Right lobe of liver (tissue), 4 donors: ENCODE results near the gene PRKACG.

ENCODE experiments used
- CTCF ChIP-seq, 4 donors: fragments of 200-600 bp in 3 of 4; fragments of 450-650 bp in 1 of 4; IDR thresholded peaks; one replicate each; pipeline versions ENCODE4 v1.5.1 to v1.8.0; 2016 to 2022; ENCODE audit warnings: antibody characterized with exemption in 4 of 4, mild to moderate bottlenecking in 2 of 4
- POLR2A ChIP-seq: fragments of 450-650 bp; IDR thresholded peaks from one replicate; pipeline ENCODE4 v1.6.1; 2017; ENCODE audit warnings: antibody characterized with exemption, mild to moderate bottlenecking
- donor health status: DM: no; HTN: no; CAD: no.
- donor health status: DM: no; HTN: no; CAD: no.
- donor health status: DM: no; HTN: yes; CAD: no.

GRCh38 chr9:69023650-69024049, 9.7 kb upstream of the PRKACG start:
- TF ChIP-seq CTCF (IDR thresholded peaks at IDR 0.05), result no peak
- no peak for TF ChIP-seq POLR2A
